HG03139 (cell line): ENCODE results near the gene CDH22.

Source experiments
- ATAC-seq: cut with Tn5 transposase; IDR thresholded peaks from one replicate; pipeline ENCODE4 v1.9.1; 2021; ENCODE audit not compliant: unreplicated experiment

The CDH22 gene

GRCh38 chr20:46200582-46201570, 107.4 kb downstream of the CDH22 start:
- no peak for ATAC-seq

- ATAC-seq: no peak
Measured at GRCh38 chr20:46199198-46199597, 109.1 kb downstream of the CDH22 start.

- ATAC-seq: no peak
Measured at GRCh38 chr20:46196990-46197389, 111.3 kb downstream of the CDH22 start.

- no peak for ATAC-seq
Measured at GRCh38 chr20:46195264-46196036, 112.8 kb downstream of the CDH22 start.

GRCh38 chr20:46194409-46194808, 113.9 kb downstream of the CDH22 start:
- no peak for ATAC-seq

GRCh38 chr20:46192376-46192944, 115.8 kb downstream of the CDH22 start:
- ATAC-seq: no peak

GRCh38 chr20:46191611-46192010, 116.7 kb downstream of the CDH22 start:
- ATAC-seq: no peak

- no peak for ATAC-seq
Measured at GRCh38 chr20:46191168-46191540, 117.1 kb downstream of the CDH22 start.

GRCh38 chr20:46190478-46191167, 117.7 kb downstream of the CDH22 start:
- ATAC-seq: no peak

GRCh38 chr20:46188866-46189541, 119.3 kb downstream of the CDH22 start:
- no peak for ATAC-seq

GRCh38 chr20:46186210-46186609, 122.1 kb downstream of the CDH22 start:
- ATAC-seq: no peak

- ATAC-seq: no peak
Measured at GRCh38 chr20:46185353-46185752, 122.9 kb downstream of the CDH22 start.

GRCh38 chr20:46183768-46184167, 124.5 kb downstream of the CDH22 start:
- ATAC-seq: no peak

- ATAC-seq: no peak
Measured at GRCh38 chr20:46182276-46183200, 125.8 kb downstream of the CDH22 start.

GRCh38 chr20:46179862-46180261, 128.4 kb downstream of the CDH22 start:
- no peak for ATAC-seq

- ATAC-seq: no peak
Measured at GRCh38 chr20:46178891-46179290, 129.4 kb downstream of the CDH22 start.

GRCh38 chr20:46177768-46178167, 130.5 kb downstream of the CDH22 start:
- ATAC-seq: no peak

GRCh38 chr20:46176739-46177378, 131.4 kb downstream of the CDH22 start:
- no peak for ATAC-seq

- no peak for ATAC-seq
Measured at GRCh38 chr20:46175127-46175494, 133.2 kb downstream of the CDH22 start.
